ENCODE results near the gene FOXP1.

FOXP1 gene

GRCh38 chr3:71458895-71459294 is 124.6 kb downstream of the FOXP1 start:
- in situ Hi-C loops (cut with MboI; ENCODE audit: low pct_unique_long_range_greater_than_20kb, low sequenced_read_pairs, unreplicated experiment), result no loop called here
- DNase-seq (ENCODE audit: low spot score), result no peak
- TF ChIP-seq CTCF (IDR thresholded peaks at IDR 0.05; ENCODE audit: extremely low read depth, insufficient read depth, missing control alignments), result no peak

- in situ Hi-C loops (cut with MboI; ENCODE audit: low pct_unique_long_range_greater_than_20kb, low sequenced_read_pairs, unreplicated experiment), result no loop called here
- TF ChIP-seq CTCF (IDR thresholded peaks at IDR 0.05; ENCODE audit: extremely low read depth, insufficient read depth, missing control alignments), result no peak
- no peak for DNase-seq (ENCODE audit: low spot score)
These were observed 126.7 kb downstream of the FOXP1 start for GRCh38 chr3:71456826-71457225.

- no peak for TF ChIP-seq CTCF (IDR thresholded peaks at IDR 0.05; ENCODE audit: extremely low read depth, insufficient read depth, missing control alignments)
- in situ Hi-C loops (cut with MboI; ENCODE audit: low pct_unique_long_range_greater_than_20kb, low sequenced_read_pairs, unreplicated experiment), result no loop called here
- no peak for DNase-seq (ENCODE audit: low spot score)
These were observed 127.4 kb downstream of the FOXP1 start for GRCh38 chr3:71456156-71456555.

GRCh38 chr3:71454512-71455403 is 128.8 kb downstream of the FOXP1 start:
- DNase-seq (ENCODE audit: low spot score), result no peak
- no peak for TF ChIP-seq CTCF (IDR thresholded peaks at IDR 0.05; ENCODE audit: extremely low read depth, insufficient read depth, missing control alignments)
- in situ Hi-C loops (cut with MboI; ENCODE audit: low pct_unique_long_range_greater_than_20kb, low sequenced_read_pairs, unreplicated experiment), result no loop called here

- no peak for TF ChIP-seq CTCF (IDR thresholded peaks at IDR 0.05; ENCODE audit: extremely low read depth, insufficient read depth, missing control alignments)
- in situ Hi-C loops (cut with MboI; ENCODE audit: low pct_unique_long_range_greater_than_20kb, low sequenced_read_pairs, unreplicated experiment), result no loop called here
- DNase-seq (ENCODE audit: low spot score), result no peak
These were observed 129.6 kb downstream of the FOXP1 start for GRCh38 chr3:71453822-71454511.

GRCh38 chr3:71453319-71453718 is 130.2 kb downstream of the FOXP1 start:
- in situ Hi-C loops (cut with MboI; ENCODE audit: low pct_unique_long_range_greater_than_20kb, low sequenced_read_pairs, unreplicated experiment), result no loop called here
- no peak for TF ChIP-seq CTCF (IDR thresholded peaks at IDR 0.05; ENCODE audit: extremely low read depth, insufficient read depth, missing control alignments)
- no peak for DNase-seq (ENCODE audit: low spot score)

All from GM13977 (cell line).